Measurements from ENCODE around the gene FGB.

DNA sequence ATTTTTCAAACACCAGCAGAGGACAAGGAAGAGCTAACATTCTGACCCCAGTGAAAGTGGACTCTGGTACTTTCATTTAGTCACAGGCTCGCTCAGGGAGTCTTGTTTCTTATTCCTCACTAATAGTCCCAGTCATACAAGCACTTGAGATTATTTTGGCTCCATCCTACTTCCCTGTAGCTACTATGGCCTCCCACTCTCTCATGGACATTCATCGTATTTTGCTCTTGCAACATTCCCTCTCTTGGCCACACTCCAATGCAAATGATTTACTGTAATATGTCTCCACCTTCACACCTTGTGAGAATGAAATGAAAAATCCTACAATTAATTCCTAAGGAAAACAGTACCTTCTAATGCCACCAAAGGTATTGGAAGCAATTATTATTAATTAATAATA, 33.9 kb upstream of the FGB start:
- TF ChIP-seq POLR2A (IDR thresholded peaks at IDR 0.05; ENCODE audit: low read length) (no peak), GATA1 (IDR thresholded peaks at IDR 0.05; ENCODE audit: low read depth, low read length) (no peak)

Data from erythroblast (primary cell).